ENCODE data around the gene SERPINA1. TPM values are rescaled to one million over a fixed set of nuclear protein-coding genes. Genes with fewer than 3 reads are reported as not detected.

The SERPINA1 gene
- total RNA-seq, 1 donor from 2014 or later: 1.4 TPM

- DNase-seq: no peak
Observed at GRCh38 chr14:94382716-94383596, 5.4 kb downstream of the SERPINA1 start.

- DNase-seq: no peak
Observed at GRCh38 chr14:94382099-94382715, 6.2 kb downstream of the SERPINA1 start.

GRCh38 chr14:94381149-94382030 is 7.0 kb downstream of the SERPINA1 start:
- no peak for DNase-seq

- DNase-seq: no peak
Observed at GRCh38 chr14:94380225-94381148, 7.9 kb downstream of the SERPINA1 start.

GRCh38 chr14:94379291-94380224 is 8.8 kb downstream of the SERPINA1 start:
- no peak for DNase-seq

GRCh38 chr14:94378527-94379290 is 9.7 kb downstream of the SERPINA1 start:
- DNase-seq: no peak

- DNase-seq: no peak
Observed at GRCh38 chr14:94377866-94378470, 10.4 kb downstream of the SERPINA1 start.

- DNase-seq: no peak
Observed at GRCh38 chr14:94376976-94377865, 11.2 kb downstream of the SERPINA1 start.

GRCh38 chr14:94376108-94376975 is 12.1 kb downstream of the SERPINA1 start:
- no peak for DNase-seq

GRCh38 chr14:94375552-94376107 is 12.8 kb downstream of the SERPINA1 start:
- DNase-seq: no peak

- no peak for DNase-seq
Observed at GRCh38 chr14:94374749-94375260, 13.6 kb downstream of the SERPINA1 start.

- no peak for DNase-seq
Observed at GRCh38 chr14:94374116-94374515, 14.3 kb downstream of the SERPINA1 start.

- DNase-seq: no peak
Observed at GRCh38 chr14:94373708-94374107, 14.7 kb downstream of the SERPINA1 start.

- DNase-seq: no peak
Observed at GRCh38 chr14:94372021-94372605, 16.3 kb downstream of the SERPINA1 start.

- DNase-seq: no peak
Observed at GRCh38 chr14:94370524-94370910, 17.9 kb downstream of the SERPINA1 start.
